Epithelial cell of proximal tubule (primary cell): ENCODE results near the gene DCT. TPM values are rescaled to one million over a fixed set of nuclear protein-coding genes. Genes with fewer than 3 reads are reported as not detected.

Experiments used
- DNase-seq: peaks from one replicate; pipeline ENCODE4 v3.0.0-alpha.2; 2011; ENCODE audit warnings: low read depth
- H3K4me3 ChIP-seq: 2 replicates; pipeline ENCODE4 v1.5.1; 2011; ENCODE audit warnings: low read depth, mild to moderate bottlenecking, low read length
- total RNA-seq: library from RNA; depleted of rRNA; stranded (reverse); fragments of >200 nt; gene quantifications from 2 replicates; pipeline ENCODE4 v1.2.3, GENCODE V29; 2015
- TF ChIP-seq, protein P1 (sequence below): conservative IDR thresholded peaks from 2 replicates; pipeline ENCODE4 v1.5.1; 2012; ENCODE audit warnings: low read depth, mild to moderate bottlenecking, low read length

The DCT gene
- total RNA-seq, 1 donor from 2014 or later = not detected

DNA sequence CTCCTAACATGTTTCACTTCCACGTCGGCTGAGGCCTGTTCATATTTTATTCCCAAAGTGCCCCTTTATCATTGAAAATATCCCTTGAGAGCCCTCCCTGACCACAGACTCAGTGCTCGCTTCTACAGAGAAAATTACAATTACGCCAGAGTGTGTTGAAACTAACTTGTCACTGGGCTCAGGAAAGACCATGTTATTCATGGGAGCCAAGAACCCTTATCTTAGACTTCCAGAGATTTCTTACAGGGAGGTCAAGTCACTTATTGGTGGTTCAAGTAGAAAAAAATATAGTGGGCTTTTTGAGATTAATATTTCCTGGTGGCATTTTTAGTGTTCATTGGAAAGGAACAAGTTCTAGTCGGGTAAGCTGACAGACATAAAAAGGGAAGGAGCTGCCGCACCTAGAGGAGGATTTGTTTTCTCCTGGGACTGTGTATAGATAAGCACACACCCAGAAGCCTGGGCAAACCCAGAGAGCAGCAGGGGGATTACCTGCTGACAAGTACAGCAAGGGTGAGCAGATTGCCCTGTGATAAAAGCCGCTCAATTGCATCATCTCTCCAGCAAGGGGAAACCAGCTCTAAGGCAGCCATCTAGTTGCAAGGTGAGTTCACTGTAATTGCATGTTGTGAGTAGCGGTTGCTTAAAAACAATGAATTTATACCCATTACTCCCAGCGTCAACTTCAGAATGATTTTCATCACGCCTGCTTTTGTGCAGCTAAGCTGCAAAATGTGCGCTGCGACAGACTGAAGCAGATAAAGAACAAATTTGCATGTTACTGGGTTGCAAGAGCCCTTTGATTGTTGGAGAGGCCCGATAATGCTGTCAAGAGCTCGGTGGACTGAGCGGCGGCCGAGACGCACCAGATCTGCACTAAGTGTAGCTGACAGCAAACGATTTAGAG, 46.2 kb downstream of the DCT start:
- no peak for DNase-seq
- no peak overlapping the region for H3K4me3 ChIP-seq
- TF ChIP-seq, protein P1, sequence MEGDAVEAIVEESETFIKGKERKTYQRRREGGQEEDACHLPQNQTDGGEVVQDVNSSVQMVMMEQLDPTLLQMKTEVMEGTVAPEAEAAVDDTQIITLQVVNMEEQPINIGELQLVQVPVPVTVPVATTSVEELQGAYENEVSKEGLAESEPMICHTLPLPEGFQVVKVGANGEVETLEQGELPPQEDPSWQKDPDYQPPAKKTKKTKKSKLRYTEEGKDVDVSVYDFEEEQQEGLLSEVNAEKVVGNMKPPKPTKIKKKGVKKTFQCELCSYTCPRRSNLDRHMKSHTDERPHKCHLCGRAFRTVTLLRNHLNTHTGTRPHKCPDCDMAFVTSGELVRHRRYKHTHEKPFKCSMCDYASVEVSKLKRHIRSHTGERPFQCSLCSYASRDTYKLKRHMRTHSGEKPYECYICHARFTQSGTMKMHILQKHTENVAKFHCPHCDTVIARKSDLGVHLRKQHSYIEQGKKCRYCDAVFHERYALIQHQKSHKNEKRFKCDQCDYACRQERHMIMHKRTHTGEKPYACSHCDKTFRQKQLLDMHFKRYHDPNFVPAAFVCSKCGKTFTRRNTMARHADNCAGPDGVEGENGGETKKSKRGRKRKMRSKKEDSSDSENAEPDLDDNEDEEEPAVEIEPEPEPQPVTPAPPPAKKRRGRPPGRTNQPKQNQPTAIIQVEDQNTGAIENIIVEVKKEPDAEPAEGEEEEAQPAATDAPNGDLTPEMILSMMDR = no peak

DNA sequence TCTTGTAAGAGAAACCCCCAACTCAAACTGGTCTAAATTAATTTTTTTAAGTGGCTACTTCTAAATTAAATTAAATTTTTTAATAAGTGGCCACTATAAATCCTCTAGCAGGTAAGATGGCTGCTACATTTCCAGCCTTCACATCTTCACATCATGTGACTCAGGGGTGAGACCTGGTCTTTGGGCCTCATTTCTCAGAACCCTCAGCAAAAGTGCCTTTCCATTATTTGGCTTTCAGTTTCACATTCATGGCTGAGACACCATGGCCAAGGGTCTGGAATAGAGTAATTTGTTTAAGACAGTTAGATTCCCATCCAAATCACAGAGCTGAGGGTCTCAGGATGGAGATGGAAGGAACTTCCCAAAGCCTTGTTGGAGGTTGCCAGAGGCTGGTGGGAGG, 47.5 kb downstream of the DCT start:
- no peak for DNase-seq
- H3K4me3 ChIP-seq = no peak overlapping the region
- TF ChIP-seq, protein P1 = no peak

DNA sequence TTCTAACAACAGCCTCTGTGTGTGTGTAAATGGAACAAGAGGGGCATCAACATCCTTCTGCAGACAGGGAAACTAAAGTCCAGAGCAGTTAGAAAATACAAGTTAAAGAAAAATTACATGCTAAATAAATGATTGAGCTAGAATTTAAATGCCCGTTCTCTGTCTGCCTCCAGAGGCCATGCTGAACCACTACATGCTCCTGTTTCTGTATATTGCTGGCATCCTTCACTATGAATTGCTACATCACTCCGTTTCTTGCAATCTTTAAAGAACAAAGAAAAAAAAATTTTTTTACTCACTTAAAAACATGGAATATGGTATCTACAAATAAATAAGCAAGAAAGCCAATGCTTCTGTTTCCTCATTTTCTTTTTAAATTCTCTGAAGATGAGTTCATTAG, 47.9 kb downstream of the DCT start:
- H3K4me3 ChIP-seq = no peak overlapping the region
- no peak for DNase-seq
- TF ChIP-seq, protein P1 = no peak

DNA sequence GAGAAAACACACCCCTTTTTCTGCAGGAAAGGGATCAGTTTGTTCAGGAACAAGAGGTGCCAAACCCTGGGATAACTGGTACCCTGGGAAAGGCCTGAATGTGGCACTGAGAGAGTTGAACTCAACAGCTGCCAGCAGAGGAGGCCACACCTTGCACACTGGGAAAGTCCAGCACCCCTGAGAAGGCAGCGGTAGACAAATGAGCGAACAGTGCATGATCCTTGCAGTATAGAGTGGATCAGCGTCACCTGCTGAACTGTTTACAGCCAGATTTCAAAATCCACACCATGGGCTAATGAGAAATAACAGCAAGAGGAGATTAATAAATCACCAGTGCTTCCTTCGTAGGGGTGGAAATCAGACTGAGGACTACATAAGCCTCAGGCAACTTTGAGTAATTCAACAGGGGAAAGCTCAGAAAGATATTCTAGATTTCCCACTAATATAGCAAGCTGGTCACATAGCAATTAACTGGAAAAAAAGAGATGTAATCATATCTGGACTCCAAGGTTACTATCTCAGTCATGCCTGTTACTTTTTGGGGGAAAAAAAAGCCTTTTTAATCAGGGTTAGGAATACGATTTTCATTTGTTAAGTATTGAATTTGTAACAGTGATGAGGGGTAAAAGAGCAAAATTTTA, 52.0 kb downstream of the DCT start:
- TF ChIP-seq, protein P1 = no peak
- no peak overlapping the region for H3K4me3 ChIP-seq
- DNase-seq = no peak

DNA sequence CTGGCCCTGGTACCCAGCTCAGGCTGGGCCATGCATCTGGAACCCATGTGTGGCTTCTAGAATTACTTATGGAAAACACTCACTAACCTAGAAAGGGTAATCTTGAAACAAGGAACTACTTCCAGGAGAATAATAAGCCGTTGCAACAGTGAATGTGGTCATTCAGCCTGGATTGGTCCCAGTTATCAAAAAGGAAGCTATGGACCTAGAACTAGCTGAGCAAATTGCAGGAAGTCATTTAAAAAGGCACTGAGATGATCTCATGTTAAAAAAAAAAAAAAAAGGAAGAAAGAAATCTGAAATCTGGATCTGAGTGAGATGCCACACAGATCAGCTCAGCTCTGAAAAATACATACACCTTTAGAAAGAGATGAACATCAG, 59.6 kb downstream of the DCT start:
- TF ChIP-seq, protein P1 = no peak
- no peak overlapping the region for H3K4me3 ChIP-seq
- DNase-seq = no peak

DNA sequence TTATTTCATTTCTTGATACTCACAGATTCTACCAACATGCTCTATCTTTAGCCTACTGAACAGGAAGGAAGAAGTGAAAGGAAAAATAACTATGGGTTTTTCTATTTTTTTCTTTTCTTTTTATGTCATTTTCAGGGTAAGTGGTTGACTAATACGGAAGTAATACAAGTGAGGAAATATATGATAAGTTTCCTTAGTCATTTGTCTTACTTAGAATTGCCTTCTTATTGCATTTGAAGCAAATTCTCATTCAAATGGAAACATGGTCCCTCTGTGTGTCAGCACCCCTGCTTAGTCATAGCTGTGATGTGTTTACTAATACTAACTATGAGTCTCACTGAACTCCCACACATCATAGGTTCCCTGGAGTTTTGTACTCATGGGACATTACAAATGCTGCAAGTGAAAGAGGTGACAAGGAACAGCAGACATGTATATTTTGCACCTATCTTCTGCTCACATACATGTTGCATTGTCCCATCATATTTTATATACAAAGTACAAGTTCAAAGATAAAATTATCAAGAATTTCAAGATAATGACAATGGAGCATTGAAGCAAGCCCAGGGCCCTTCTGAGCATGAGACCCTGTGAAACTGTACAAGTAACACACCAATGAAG, 60.1 kb downstream of the DCT start:
- TF ChIP-seq, protein P1 = no peak
- DNase-seq = no peak

More for the DNA sequence above, 60.1 kb downstream of the DCT start:
- H3K4me3 ChIP-seq = no peak overlapping the region
